PFSK-1 (cell line): ENCODE data around the gene IL1RL1.

ENCODE experiments used
- FOXP2 ChIP-seq: optimal IDR thresholded peaks from 2 replicates; pipeline ENCODE3; 2011; ENCODE audit warnings: borderline replicate concordance, control low read depth, inconsistent platforms; ENCODE audit not compliant: insufficient read depth; ENCODE audit errors: extremely low read length, extremely low read depth
- POLR2AphosphoS5 ChIP-seq: IDR thresholded peaks from 2 replicates; pipeline ENCODE4 v1.6.1; 2012; ENCODE audit warnings: low read depth, mild to moderate bottlenecking, control low read depth, low read length, moderate library complexity
- SIN3A ChIP-seq: IDR thresholded peaks from 2 replicates; pipeline ENCODE4 v1.6.1; 2012; ENCODE audit warnings: mild to moderate bottlenecking, low read length, moderate library complexity, borderline replicate concordance; ENCODE audit not compliant: insufficient read depth
- TAF1 ChIP-seq: IDR thresholded peaks from 2 replicates; pipeline ENCODE4 v1.6.1; 2012; ENCODE audit warnings: low read length, control low read depth, borderline replicate concordance; ENCODE audit not compliant: insufficient read depth
- TF ChIP-seq, protein P1 (sequence below), 2 experiments: IDR thresholded peaks; 2 replicates each; pipeline versions ENCODE4 v1.6.1 to v1.8.0; 2011 to 2012; ENCODE audit warnings: low read depth in 2 of 2, low read length in 2 of 2, control low read depth in 1 of 2, inconsistent platforms in 1 of 2, mild to moderate bottlenecking in 1 of 2, moderate library complexity in 1 of 2; ENCODE audit not compliant: insufficient read depth in 1 of 2

Gene IL1RL1

DNA sequence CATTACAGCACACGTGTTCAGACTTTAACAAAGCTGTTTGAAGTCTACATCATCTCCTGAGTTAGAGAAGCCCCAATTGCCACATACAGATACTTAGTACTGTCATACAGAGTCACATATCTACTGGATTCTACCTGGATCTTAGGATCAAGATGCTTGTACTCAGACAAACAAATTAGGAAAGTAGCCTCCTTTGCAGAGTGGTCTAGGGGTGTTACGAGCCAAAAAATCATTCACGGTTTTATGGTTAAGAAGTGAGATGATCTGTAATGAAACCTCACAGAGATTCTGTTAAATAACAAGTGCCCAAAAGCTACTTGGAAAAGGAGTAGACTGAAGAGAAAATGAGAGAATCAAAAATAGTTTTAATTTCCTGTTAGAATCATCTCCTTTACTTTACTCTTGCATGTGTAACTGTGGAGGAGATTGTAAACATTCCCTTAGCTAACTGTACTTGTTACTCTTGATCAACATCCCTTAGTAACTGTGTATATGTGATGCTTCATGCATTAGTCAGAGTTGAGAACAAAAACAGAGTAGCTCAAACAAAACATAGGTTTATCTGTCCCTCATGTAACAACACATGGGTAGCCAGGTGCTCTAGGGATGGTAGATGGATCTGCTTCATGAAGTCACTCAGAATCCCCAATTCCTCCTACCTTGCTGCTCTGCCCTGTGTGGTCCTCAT lies 16.4 kb upstream of the IL1RL1 start:
- TF ChIP-seq, protein P1, sequence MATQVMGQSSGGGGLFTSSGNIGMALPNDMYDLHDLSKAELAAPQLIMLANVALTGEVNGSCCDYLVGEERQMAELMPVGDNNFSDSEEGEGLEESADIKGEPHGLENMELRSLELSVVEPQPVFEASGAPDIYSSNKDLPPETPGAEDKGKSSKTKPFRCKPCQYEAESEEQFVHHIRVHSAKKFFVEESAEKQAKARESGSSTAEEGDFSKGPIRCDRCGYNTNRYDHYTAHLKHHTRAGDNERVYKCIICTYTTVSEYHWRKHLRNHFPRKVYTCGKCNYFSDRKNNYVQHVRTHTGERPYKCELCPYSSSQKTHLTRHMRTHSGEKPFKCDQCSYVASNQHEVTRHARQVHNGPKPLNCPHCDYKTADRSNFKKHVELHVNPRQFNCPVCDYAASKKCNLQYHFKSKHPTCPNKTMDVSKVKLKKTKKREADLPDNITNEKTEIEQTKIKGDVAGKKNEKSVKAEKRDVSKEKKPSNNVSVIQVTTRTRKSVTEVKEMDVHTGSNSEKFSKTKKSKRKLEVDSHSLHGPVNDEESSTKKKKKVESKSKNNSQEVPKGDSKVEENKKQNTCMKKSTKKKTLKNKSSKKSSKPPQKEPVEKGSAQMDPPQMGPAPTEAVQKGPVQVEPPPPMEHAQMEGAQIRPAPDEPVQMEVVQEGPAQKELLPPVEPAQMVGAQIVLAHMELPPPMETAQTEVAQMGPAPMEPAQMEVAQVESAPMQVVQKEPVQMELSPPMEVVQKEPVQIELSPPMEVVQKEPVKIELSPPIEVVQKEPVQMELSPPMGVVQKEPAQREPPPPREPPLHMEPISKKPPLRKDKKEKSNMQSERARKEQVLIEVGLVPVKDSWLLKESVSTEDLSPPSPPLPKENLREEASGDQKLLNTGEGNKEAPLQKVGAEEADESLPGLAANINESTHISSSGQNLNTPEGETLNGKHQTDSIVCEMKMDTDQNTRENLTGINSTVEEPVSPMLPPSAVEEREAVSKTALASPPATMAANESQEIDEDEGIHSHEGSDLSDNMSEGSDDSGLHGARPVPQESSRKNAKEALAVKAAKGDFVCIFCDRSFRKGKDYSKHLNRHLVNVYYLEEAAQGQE (IDR thresholded peaks at IDR 0.05; ENCODE audit: insufficient read depth in 1 of 2, low read depth in 2 of 2, low read length in 2 of 2), result no peak
- no peak for TF ChIP-seq FOXP2
- no peak for TF ChIP-seq POLR2AphosphoS5
- no peak for TF ChIP-seq SIN3A
- TF ChIP-seq TAF1, result no peak

DNA sequence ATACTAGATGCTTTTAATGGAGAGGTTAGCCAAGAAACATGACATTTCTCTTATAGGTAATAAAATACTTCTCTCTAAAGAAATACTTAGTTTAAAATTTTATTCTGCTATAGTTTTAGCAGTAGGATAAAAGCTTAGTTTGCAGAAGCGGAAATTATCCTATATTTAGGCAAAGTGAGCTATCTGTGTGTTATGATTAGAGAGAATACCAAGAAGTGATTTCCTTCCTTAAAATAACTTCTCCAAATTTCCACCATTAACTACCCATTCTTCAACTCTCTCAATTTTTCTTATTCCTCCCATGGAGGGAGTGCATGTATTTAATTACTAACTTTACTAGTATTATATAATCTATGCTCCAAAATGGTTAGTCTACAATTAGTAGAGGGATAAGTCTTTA lies 15.8 kb upstream of the IL1RL1 start:
- TF ChIP-seq FOXP2 (no peak), SIN3A (no peak), TAF1 (no peak), POLR2AphosphoS5 (no peak)
- TF ChIP-seq, protein P1 (IDR thresholded peaks at IDR 0.05; ENCODE audit: insufficient read depth in 1 of 2, low read depth in 2 of 2, low read length in 2 of 2), result no peak

- TF ChIP-seq SIN3A, result no peak
- TF ChIP-seq TAF1, result no peak
- TF ChIP-seq POLR2AphosphoS5, result no peak
- TF ChIP-seq, protein P1 (IDR thresholded peaks at IDR 0.05; ENCODE audit: insufficient read depth in 1 of 2, low read depth in 2 of 2, low read length in 2 of 2), result no peak
- no peak for TF ChIP-seq FOXP2
Observed at GRCh38 chr2:102296449-102296848, 14.9 kb upstream of the IL1RL1 start.

GRCh38 chr2:102297891-102298290 lies 13.5 kb upstream of the IL1RL1 start:
- TF ChIP-seq POLR2AphosphoS5, result no peak
- TF ChIP-seq TAF1, result no peak
- TF ChIP-seq SIN3A, result no peak
- TF ChIP-seq FOXP2, result no peak
- TF ChIP-seq, protein P1 (IDR thresholded peaks at IDR 0.05; ENCODE audit: insufficient read depth in 1 of 2, low read depth in 2 of 2, low read length in 2 of 2), result no peak

- TF ChIP-seq FOXP2 (no peak), TAF1 (no peak), SIN3A (no peak), POLR2AphosphoS5 (no peak)
- TF ChIP-seq, protein P1 (IDR thresholded peaks at IDR 0.05; ENCODE audit: insufficient read depth in 1 of 2, low read depth in 2 of 2, low read length in 2 of 2), result no peak
Observed at GRCh38 chr2:102301867-102302362, 9.4 kb upstream of the IL1RL1 start.
